Measurements from ENCODE around the gene MAN1A1.

DNA sequence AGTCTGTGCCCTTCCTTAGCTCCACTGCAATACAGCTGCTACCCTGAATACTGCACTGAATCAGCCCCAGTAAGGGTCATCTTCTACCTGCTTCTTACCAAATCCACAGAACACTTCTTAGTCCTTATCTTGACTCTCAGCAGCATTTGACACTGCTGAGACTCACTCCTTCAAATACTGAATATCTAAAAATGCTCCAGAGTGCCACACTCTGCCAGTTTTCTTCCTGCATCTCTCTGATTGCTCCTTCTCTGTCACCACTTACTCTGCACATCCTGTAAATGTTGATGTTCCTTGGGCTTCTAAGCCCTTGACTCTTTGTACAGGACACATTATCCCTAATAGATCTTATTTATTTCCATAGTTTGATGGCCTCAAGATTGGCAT, 19.8 kb downstream of the MAN1A1 start:
- TF ChIP-seq EZH2 (optimal IDR thresholded peaks at IDR 0.05; ENCODE audit: low read depth, low read length): no peak
- no peak for TF ChIP-seq EZH2phosphoT487 (IDR thresholded peaks at IDR 0.05; ENCODE audit: low read length)
- TF ChIP-seq, protein P1, sequence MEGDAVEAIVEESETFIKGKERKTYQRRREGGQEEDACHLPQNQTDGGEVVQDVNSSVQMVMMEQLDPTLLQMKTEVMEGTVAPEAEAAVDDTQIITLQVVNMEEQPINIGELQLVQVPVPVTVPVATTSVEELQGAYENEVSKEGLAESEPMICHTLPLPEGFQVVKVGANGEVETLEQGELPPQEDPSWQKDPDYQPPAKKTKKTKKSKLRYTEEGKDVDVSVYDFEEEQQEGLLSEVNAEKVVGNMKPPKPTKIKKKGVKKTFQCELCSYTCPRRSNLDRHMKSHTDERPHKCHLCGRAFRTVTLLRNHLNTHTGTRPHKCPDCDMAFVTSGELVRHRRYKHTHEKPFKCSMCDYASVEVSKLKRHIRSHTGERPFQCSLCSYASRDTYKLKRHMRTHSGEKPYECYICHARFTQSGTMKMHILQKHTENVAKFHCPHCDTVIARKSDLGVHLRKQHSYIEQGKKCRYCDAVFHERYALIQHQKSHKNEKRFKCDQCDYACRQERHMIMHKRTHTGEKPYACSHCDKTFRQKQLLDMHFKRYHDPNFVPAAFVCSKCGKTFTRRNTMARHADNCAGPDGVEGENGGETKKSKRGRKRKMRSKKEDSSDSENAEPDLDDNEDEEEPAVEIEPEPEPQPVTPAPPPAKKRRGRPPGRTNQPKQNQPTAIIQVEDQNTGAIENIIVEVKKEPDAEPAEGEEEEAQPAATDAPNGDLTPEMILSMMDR (IDR thresholded peaks at IDR 0.05; ENCODE audit: low read length): no peak

Measured in MM.1S (cell line).